ENCODE data around the gene ASTN2.

The ASTN2 gene

GRCh38 chr9:116686135-116686534, 728.7 kb downstream of the ASTN2 start:
- peaks cover 3% of the 10 kb centered on the region for H3K4me1 ChIP-seq (ENCODE audit: insufficient read depth, insufficient read length)
- H3K9me3 ChIP-seq (ENCODE audit: insufficient read depth, low read length) = peaks cover 11% of the 10 kb centered on the region
- H3K36me3 ChIP-seq (ENCODE audit: insufficient read depth, insufficient read length, low read length) = peaks cover 1% of the 10 kb centered on the region
- no peak for DNase-seq (ENCODE audit: low read depth, low spot score)
- peak overlapping the region; percentile 75 for H3K9ac ChIP-seq (ENCODE audit: insufficient read length, low read depth)
- TF ChIP-seq ZNF274 (IDR thresholded peaks at IDR 0.05; ENCODE audit: low read depth, low read length) = no peak
- TF ChIP-seq SUZ12 (IDR thresholded peaks at IDR 0.05; ENCODE audit: extremely low read depth, insufficient read depth, insufficient read length) = no peak
- TF ChIP-seq YY1 (IDR thresholded peaks at IDR 0.05; ENCODE audit: insufficient read depth, insufficient read length) = no peak
- H3K4me3 ChIP-seq (ENCODE audit: insufficient read length, low read depth) = peak overlapping the region; percentile 76
- H3K27me3 ChIP-seq (ENCODE audit: insufficient read depth, insufficient read length) = no peaks in the 10 kb centered on the region

- H3K9ac ChIP-seq (ENCODE audit: insufficient read length, low read depth) = no peak overlapping the region
- no peak for DNase-seq (ENCODE audit: low read depth, low spot score)
- H3K4me3 ChIP-seq (ENCODE audit: insufficient read length, low read depth) = no peak overlapping the region
- no peaks in the 10 kb centered on the region for H3K36me3 ChIP-seq (ENCODE audit: insufficient read depth, insufficient read length, low read length)
- H3K27me3 ChIP-seq (ENCODE audit: insufficient read depth, insufficient read length) = no peaks in the 10 kb centered on the region
- peaks cover 3% of the 10 kb centered on the region for H3K4me1 ChIP-seq (ENCODE audit: insufficient read depth, insufficient read length)
- peaks cover 11% of the 10 kb centered on the region for H3K9me3 ChIP-seq (ENCODE audit: insufficient read depth, low read length)
- TF ChIP-seq SUZ12 (IDR thresholded peaks at IDR 0.05; ENCODE audit: extremely low read depth, insufficient read depth, insufficient read length) (no peak), ZNF274 (IDR thresholded peaks at IDR 0.05; ENCODE audit: low read depth, low read length) (no peak), YY1 (IDR thresholded peaks at IDR 0.05; ENCODE audit: insufficient read depth, insufficient read length) (no peak)
Measured at GRCh38 chr9:116685166-116685565, 729.7 kb downstream of the ASTN2 start.

GRCh38 chr9:116683535-116683934, 731.3 kb downstream of the ASTN2 start:
- peaks cover 3% of the 10 kb centered on the region for H3K4me1 ChIP-seq (ENCODE audit: insufficient read depth, insufficient read length)

GRCh38 chr9:116674210-116674980, 740.5 kb downstream of the ASTN2 start:
- H3K27me3 ChIP-seq (ENCODE audit: insufficient read depth, insufficient read length) = no peaks in the 10 kb centered on the region
- TF ChIP-seq ZNF274 (IDR thresholded peaks at IDR 0.05; ENCODE audit: low read depth, low read length) = no peak
- TF ChIP-seq SUZ12 (IDR thresholded peaks at IDR 0.05; ENCODE audit: extremely low read depth, insufficient read depth, insufficient read length) = no peak
- no peak for TF ChIP-seq YY1 (IDR thresholded peaks at IDR 0.05; ENCODE audit: insufficient read depth, insufficient read length)
- H3K36me3 ChIP-seq (ENCODE audit: insufficient read depth, insufficient read length, low read length) = no peaks in the 10 kb centered on the region
- H3K4me3 ChIP-seq (ENCODE audit: insufficient read length, low read depth) = no peak overlapping the region
- no peaks in the 10 kb centered on the region for H3K4me1 ChIP-seq (ENCODE audit: insufficient read depth, insufficient read length)
- H3K9me3 ChIP-seq (ENCODE audit: insufficient read depth, low read length) = peaks cover 71% of the 10 kb centered on the region
- DNase-seq (ENCODE audit: low read depth, low spot score) = no peak
- no peak overlapping the region for H3K9ac ChIP-seq (ENCODE audit: insufficient read length, low read depth)

More at GRCh38 chr9:116683535-116683934, 731.3 kb downstream of the ASTN2 start:
- DNase-seq (ENCODE audit: low read depth, low spot score) = no peak
- Histone ChIP-seq H3K9me3 (ENCODE audit: insufficient read depth, low read length) (peaks cover 11% of the 10 kb centered on the region), H3K4me3 (ENCODE audit: insufficient read length, low read depth) (no peak overlapping the region), H3K27me3 (ENCODE audit: insufficient read depth, insufficient read length) (no peaks in the 10 kb centered on the region), H3K36me3 (ENCODE audit: insufficient read depth, insufficient read length, low read length) (no peaks in the 10 kb centered on the region), H3K9ac (ENCODE audit: insufficient read length, low read depth) (no peak overlapping the region)
- TF ChIP-seq SUZ12 (IDR thresholded peaks at IDR 0.05; ENCODE audit: extremely low read depth, insufficient read depth, insufficient read length) (no peak), ZNF274 (IDR thresholded peaks at IDR 0.05; ENCODE audit: low read depth, low read length) (no peak), YY1 (IDR thresholded peaks at IDR 0.05; ENCODE audit: insufficient read depth, insufficient read length) (no peak)

GRCh38 chr9:116673375-116673774, 741.5 kb downstream of the ASTN2 start:
- H3K9ac ChIP-seq (ENCODE audit: insufficient read length, low read depth) = no peak overlapping the region
- no peaks in the 10 kb centered on the region for H3K27me3 ChIP-seq (ENCODE audit: insufficient read depth, insufficient read length)
- H3K4me3 ChIP-seq (ENCODE audit: insufficient read length, low read depth) = no peak overlapping the region
- TF ChIP-seq ZNF274 (IDR thresholded peaks at IDR 0.05; ENCODE audit: low read depth, low read length) (no peak), SUZ12 (IDR thresholded peaks at IDR 0.05; ENCODE audit: extremely low read depth, insufficient read depth, insufficient read length) (no peak), YY1 (IDR thresholded peaks at IDR 0.05; ENCODE audit: insufficient read depth, insufficient read length) (no peak)
- H3K36me3 ChIP-seq (ENCODE audit: insufficient read depth, insufficient read length, low read length) = no peaks in the 10 kb centered on the region
- DNase-seq (ENCODE audit: low read depth, low spot score) = no peak
- no peaks in the 10 kb centered on the region for H3K4me1 ChIP-seq (ENCODE audit: insufficient read depth, insufficient read length)
- H3K9me3 ChIP-seq (ENCODE audit: insufficient read depth, low read length) = peaks cover 71% of the 10 kb centered on the region

DNA sequence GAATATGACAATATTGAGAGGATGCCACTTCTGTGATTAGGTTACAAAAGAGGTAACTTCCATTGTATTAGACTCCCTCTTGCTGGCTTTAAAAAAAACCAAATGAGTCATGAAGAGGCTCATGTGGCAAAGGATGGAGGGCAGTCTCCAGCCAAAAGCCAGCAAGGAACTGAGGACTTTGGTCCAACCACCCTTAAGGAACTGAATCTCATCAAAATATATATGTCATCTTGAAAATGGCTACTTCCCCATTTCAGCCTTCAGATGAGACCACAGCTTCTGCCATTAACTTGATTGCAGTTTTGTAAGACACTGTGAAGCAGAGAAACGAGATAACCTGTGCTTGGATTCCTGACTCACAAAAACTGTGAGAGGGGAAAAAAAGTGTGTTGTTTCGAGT, 743.3 kb downstream of the ASTN2 start:
- no peaks in the 10 kb centered on the region for H3K27me3 ChIP-seq (ENCODE audit: insufficient read depth, insufficient read length)
- no peak for TF ChIP-seq SUZ12 (IDR thresholded peaks at IDR 0.05; ENCODE audit: extremely low read depth, insufficient read depth, insufficient read length)
- TF ChIP-seq ZNF274 (IDR thresholded peaks at IDR 0.05; ENCODE audit: low read depth, low read length) = no peak
- no peak for TF ChIP-seq YY1 (IDR thresholded peaks at IDR 0.05; ENCODE audit: insufficient read depth, insufficient read length)
- peaks cover 59% of the 10 kb centered on the region for H3K9me3 ChIP-seq (ENCODE audit: insufficient read depth, low read length)
- H3K4me1 ChIP-seq (ENCODE audit: insufficient read depth, insufficient read length) = no peaks in the 10 kb centered on the region
- H3K4me3 ChIP-seq (ENCODE audit: insufficient read length, low read depth) = no peak overlapping the region
- no peaks in the 10 kb centered on the region for H3K36me3 ChIP-seq (ENCODE audit: insufficient read depth, insufficient read length, low read length)
- DNase-seq (ENCODE audit: low read depth, low spot score) = no peak
- H3K9ac ChIP-seq (ENCODE audit: insufficient read length, low read depth) = no peak overlapping the region

- TF ChIP-seq ZNF274 (IDR thresholded peaks at IDR 0.05; ENCODE audit: low read depth, low read length) = no peak
- no peak for TF ChIP-seq YY1 (IDR thresholded peaks at IDR 0.05; ENCODE audit: insufficient read depth, insufficient read length)
- no peak for TF ChIP-seq SUZ12 (IDR thresholded peaks at IDR 0.05; ENCODE audit: extremely low read depth, insufficient read depth, insufficient read length)
- DNase-seq (ENCODE audit: low read depth, low spot score) = no peak
- no peak overlapping the region for H3K4me3 ChIP-seq (ENCODE audit: insufficient read length, low read depth)
Measured at GRCh38 chr9:116668970-116669695, 745.7 kb downstream of the ASTN2 start.

More at GRCh38 chr9:116668970-116669695, 745.7 kb downstream of the ASTN2 start:
- no peaks in the 10 kb centered on the region for H3K36me3 ChIP-seq (ENCODE audit: insufficient read depth, insufficient read length, low read length)
- H3K9me3 ChIP-seq (ENCODE audit: insufficient read depth, low read length) = peaks cover 35% of the 10 kb centered on the region
- H3K27me3 ChIP-seq (ENCODE audit: insufficient read depth, insufficient read length) = no peaks in the 10 kb centered on the region
- H3K4me1 ChIP-seq (ENCODE audit: insufficient read depth, insufficient read length) = no peaks in the 10 kb centered on the region
- no peak overlapping the region for H3K9ac ChIP-seq (ENCODE audit: insufficient read length, low read depth)

Data from NT2/D1 (cell line).